ENCODE data around the gene AMOT. TPM values are rescaled to one million over a fixed set of nuclear protein-coding genes. Genes with fewer than 3 reads are reported as not detected.

AMOT gene
- total and polyA plus RNA-seq, 5 experiments from 2014 or later, result 1.3 to 3.3 (median 2.4) TPM

- Mint-ChIP-seq H3K27ac (no peak overlapping the region), H3K27me3 (peaks cover 0 to 11% (median 0%) of the 10 kb centered on the region in 5 donors), H3K4me3 (no peak overlapping the region), H3K4me1 (peaks cover 2 to 7% (median 4%) of the 10 kb centered on the region in 4 donors), H3K9me3 (no peaks in the 10 kb centered on the region), H3K36me3 (no peaks in the 10 kb centered on the region)
- POLR2A ChIA-PET, result no interaction called here
- DNase-seq (no peak), ATAC-seq (no peak)
These were observed 102.1 kb downstream of the AMOT start for GRCh38 chrX:112738347-112739033.

GRCh38 chrX:112736310-112736709, 104.3 kb downstream of the AMOT start:
- Mint-ChIP-seq H3K4me1 (peaks cover 2 to 7% (median 4%) of the 10 kb centered on the region in 4 donors), H3K36me3 (no peaks in the 10 kb centered on the region), H3K27me3 (peaks cover 0 to 11% (median 0%) of the 10 kb centered on the region in 5 donors), H3K9me3 (no peaks in the 10 kb centered on the region), H3K4me3 (no peak overlapping the region), H3K27ac (no peak overlapping the region)
- ATAC-seq (no peak), DNase-seq (no peak)
- POLR2A ChIA-PET, result no interaction called here

- no peak for ATAC-seq
- Mint-ChIP-seq H3K4me3 (no peak overlapping the region), H3K27ac (no peak overlapping the region), H3K27me3 (peaks cover 0 to 11% (median 0%) of the 10 kb centered on the region in 5 donors), H3K4me1 (peaks cover 2 to 7% (median 4%) of the 10 kb centered on the region in 4 donors), H3K36me3 (no peaks in the 10 kb centered on the region), H3K9me3 (no peaks in the 10 kb centered on the region)
- POLR2A ChIA-PET, result no interaction called here
- no peak for DNase-seq
These were observed 105.5 kb downstream of the AMOT start for GRCh38 chrX:112735147-112735546.

DNA sequence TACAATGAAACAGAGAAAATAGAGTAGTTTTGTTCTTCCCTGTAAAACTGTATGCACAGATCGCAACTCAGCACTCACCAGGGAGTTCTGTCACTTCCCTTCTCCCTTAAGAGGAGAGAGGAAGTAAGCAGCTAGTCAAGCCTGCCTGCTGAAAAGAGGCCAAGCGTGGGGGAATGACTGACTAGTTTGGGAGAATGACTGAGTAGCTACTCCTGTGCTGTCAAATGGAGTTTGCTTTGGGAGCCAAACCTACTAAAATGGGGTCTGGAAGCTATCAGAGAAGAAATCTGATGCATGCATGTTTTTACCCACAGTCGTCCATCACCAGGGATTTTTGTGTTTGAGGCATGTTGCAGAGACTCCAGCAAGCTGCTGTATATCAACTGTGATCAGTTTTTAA, 106.3 kb downstream of the AMOT start:
- H3K4me1 Mint-ChIP-seq, result peaks cover 2 to 7% (median 4%) of the 10 kb centered on the region in 4 donors
- no peak for ATAC-seq
- H3K4me3 Mint-ChIP-seq, result no peak overlapping the region
- POLR2A ChIA-PET, result no interaction called here
- DNase-seq, result no peak
- no peaks in the 10 kb centered on the region for H3K36me3 Mint-ChIP-seq
- H3K9me3 Mint-ChIP-seq, result no peaks in the 10 kb centered on the region
- H3K27me3 Mint-ChIP-seq, result peaks cover 0 to 11% (median 0%) of the 10 kb centered on the region in 5 donors
- H3K27ac Mint-ChIP-seq, result no peak overlapping the region

GRCh38 chrX:112731793-112732192, 108.8 kb downstream of the AMOT start:
- peaks cover 0 to 7% (median 0%) of the 10 kb centered on the region in 5 donors for H3K27me3 Mint-ChIP-seq
- ATAC-seq, result no peak
- H3K4me1 Mint-ChIP-seq, result peaks cover 2 to 7% (median 4%) of the 10 kb centered on the region in 4 donors
- POLR2A ChIA-PET, result no interaction called here
- H3K4me3 Mint-ChIP-seq, result no peak overlapping the region
- no peaks in the 10 kb centered on the region for H3K36me3 Mint-ChIP-seq
- no peak overlapping the region for H3K27ac Mint-ChIP-seq
- DNase-seq, result peak in 2 of 10 donors; percentile 2 to 5
- H3K9me3 Mint-ChIP-seq, result no peaks in the 10 kb centered on the region

Other genes starting within 250 kb of the AMOT start
- under 1 TPM; 0.60 to 0.78 TPM for gene LHFPL1, start 160.9 kb downstream of the AMOT start, total RNA-seq
- gene LHFPL1, start 160.9 kb downstream of the AMOT start, polyA plus RNA-seq, result under 1 TPM in 1 of 3 donors, not detected in 2; 0.29 TPM